CD4-positive, alpha-beta T cell treated with Interferon gamma for 1 hour (primary cell): ENCODE results near the gene TBC1D9B.

ENCODE experiments used
- DNase-seq: peaks from one replicate; pipeline ENCODE4 v3.0.0-alpha.2; 2020

The TBC1D9B gene

GRCh38 chr5:179906795-179907555 lies 722 bp downstream of the TBC1D9B start:
- DNase-seq, result no peak

GRCh38 chr5:179906294-179906794 lies 1.4 kb downstream of the TBC1D9B start:
- no peak for DNase-seq

GRCh38 chr5:179905161-179905560 lies 2.5 kb downstream of the TBC1D9B start:
- no peak for DNase-seq

GRCh38 chr5:179904463-179905160 lies 3.1 kb downstream of the TBC1D9B start:
- DNase-seq, result no peak

GRCh38 chr5:179902763-179903158 lies 4.9 kb downstream of the TBC1D9B start:
- DNase-seq, result no peak

GRCh38 chr5:179901915-179902762 lies 5.6 kb downstream of the TBC1D9B start:
- no peak for DNase-seq

GRCh38 chr5:179901462-179901861 lies 6.2 kb downstream of the TBC1D9B start:
- no peak for DNase-seq

- DNase-seq, result no peak
Observed at GRCh38 chr5:179900711-179901110, 7.0 kb downstream of the TBC1D9B start.

GRCh38 chr5:179900206-179900605 lies 7.5 kb downstream of the TBC1D9B start:
- DNase-seq, result no peak

- no peak for DNase-seq
Observed at GRCh38 chr5:179895861-179896260, 11.8 kb downstream of the TBC1D9B start.

GRCh38 chr5:179893958-179894895 lies 13.5 kb downstream of the TBC1D9B start:
- DNase-seq, result no peak

- DNase-seq, result no peak
Observed at GRCh38 chr5:179893076-179893957, 14.4 kb downstream of the TBC1D9B start.

- DNase-seq, result no peak
Observed at GRCh38 chr5:179892255-179892654, 15.4 kb downstream of the TBC1D9B start.

- DNase-seq, result no peak
Observed at GRCh38 chr5:179890751-179891682, 16.7 kb downstream of the TBC1D9B start.

- no peak for DNase-seq
Observed at GRCh38 chr5:179889885-179890284, 17.8 kb downstream of the TBC1D9B start.

GRCh38 chr5:179887802-179888201 lies 19.9 kb downstream of the TBC1D9B start:
- DNase-seq, result no peak

- DNase-seq, result no peak
Observed at GRCh38 chr5:179887095-179887494, 20.6 kb downstream of the TBC1D9B start.

GRCh38 chr5:179886190-179886911 lies 21.3 kb downstream of the TBC1D9B start:
- no peak for DNase-seq

GRCh38 chr5:179885491-179886090 lies 22.1 kb downstream of the TBC1D9B start:
- DNase-seq, result no peak
